ENCODE results near the gene ITPRIPL1. TPM values are rescaled to one million over a fixed set of nuclear protein-coding genes. Genes with fewer than 3 reads are reported as not detected.

The ITPRIPL1 gene
- total and polyA plus RNA-seq, 2 of the 8 experiments (the other 6 are each of a cell fraction or from before 2014, with no cell fraction given): 10.6 to 16.1 TPM

- no peak overlapping the region for H4K5ac ChIP-seq (ENCODE audit: insufficient read length, low read depth, low read length)
- H3K4me3 ChIP-seq (ENCODE audit: extremely low read depth in 1 of 4, insufficient read depth in 2 of 4, low read depth in 3 of 4, low read length in 4 of 4): no peak overlapping the region
- no peak overlapping the region for H3K9ac ChIP-seq (replicated peaks in 1 of 4; ENCODE audit: extremely low read depth in 1 of 4, low read depth in 3 of 4, low read length in 3 of 4)
- no peak overlapping the region for H2BK15ac ChIP-seq (ENCODE audit: low read length)
- TF ChIP-seq FOSL1 (IDR thresholded peaks at IDR 0.05; ENCODE audit: insufficient read depth, low read depth, low read length) (no peak), CHD2 (IDR thresholded peaks at IDR 0.05; ENCODE audit: low read length) (no peak), NRF1 (IDR thresholded peaks at IDR 0.05; ENCODE audit: low read depth, low read length) (no peak)
- H2BK120ac ChIP-seq (replicated peaks; ENCODE audit: low read depth, low read length): no peak overlapping the region
- H2BK12ac ChIP-seq (ENCODE audit: low read depth, low read length): no peak overlapping the region
- H3K79me1 ChIP-seq (ENCODE audit: low read depth, low read length): no peaks in the 10 kb centered on the region
- FAIRE-seq (no peak), DNase-seq (ENCODE audit: low read depth in 1 of 2, low spot score in 2 of 2) (no peak)
- H3K27ac ChIP-seq (ENCODE audit: low read depth, low read length): no peak overlapping the region
- H3K23me2 ChIP-seq (ENCODE audit: low read depth, low read length): no peaks in the 10 kb centered on the region
- H2BK20ac ChIP-seq (ENCODE audit: low read length): no peak overlapping the region
- no peaks in the 10 kb centered on the region for H3K9me3 ChIP-seq (ENCODE audit: insufficient read depth in 2 of 2, low read depth in 1 of 2, low read length in 1 of 2)
- ChIA-PET CTCF (ENCODE audit: partially characterized antibody) (no interaction called here), POLR2A (ENCODE audit: partially characterized antibody) (interaction anchor here (0.9 to 5.5 kb wide), 7 partner anchors 10 to 73 kb away, joined by 3 to 42 read pairs (median 4); partner anchors contain the start of gene SNRNP200)
- H2AFZ ChIP-seq (ENCODE audit: low read length): no peak overlapping the region
- no peak overlapping the region for H3K23ac ChIP-seq (ENCODE audit: insufficient read length)
- 85% methylated on average over 6 of the region's 6 CpGs; no CpG with 5 or more reads in 1 of the 2 experiments for WGBS, 2 experiments (ENCODE audit: extremely low coverage in 1 of 2, insufficient coverage in 1 of 2, insufficient read length in 1 of 2, insufficient replicate concordance in 2 of 2, low coverage in 1 of 2, low lambda C conversion rate in 2 of 2, missing lambda C conversion rate in 1 of 2)
- H3K4me2 ChIP-seq (ENCODE audit: insufficient read depth in 1 of 2, low read depth in 2 of 2, low read length in 2 of 2): no peak overlapping the region
- peaks cover 5 to 20% of the 10 kb centered on the region in 2 experiments for H4K20me1 ChIP-seq (replicated peaks in 1 of 2; ENCODE audit: control insufficient read depth in 1 of 2, insufficient read depth in 2 of 2, low read length in 2 of 2)
- no peaks in the 10 kb centered on the region for H3K4me1 ChIP-seq (replicated peaks in 1 of 4; ENCODE audit: control insufficient read depth in 3 of 4, insufficient read depth in 4 of 4, low read length in 3 of 4)
- H3K14ac ChIP-seq (ENCODE audit: insufficient read length): no peak overlapping the region
- H3K79me2 ChIP-seq (ENCODE audit: control insufficient read depth in 1 of 2, insufficient read depth in 2 of 2, low read length in 2 of 2): no peaks in the 10 kb centered on the region
- H4K91ac ChIP-seq (replicated peaks; ENCODE audit: insufficient read length, low read length): no peak overlapping the region
- no peak overlapping the region for H2AK5ac ChIP-seq (ENCODE audit: low read depth, low read length)
- H3K56ac ChIP-seq (replicated peaks; ENCODE audit: insufficient read length, low read depth, low read length): no peak overlapping the region
- no peak overlapping the region for H3K18ac ChIP-seq (ENCODE audit: extremely low read depth, low read length)
- H3K27me3 ChIP-seq (replicated peaks in 1 of 4; ENCODE audit: control insufficient read depth in 3 of 4, extremely low read depth in 1 of 4, insufficient read depth in 3 of 4, low read length in 3 of 4): no peaks in the 10 kb centered on the region
- H4K8ac ChIP-seq (ENCODE audit: extremely low read depth, insufficient read depth, low read length): no peak overlapping the region
- peaks cover 78 to 99% (median 98%) of the 10 kb centered on the region in 4 experiments for H3K36me3 ChIP-seq (ENCODE audit: control insufficient read depth in 2 of 4, insufficient read depth in 4 of 4, low read length in 3 of 4)
- no peak overlapping the region for H2BK5ac ChIP-seq (ENCODE audit: low read depth, low read length)
- no peak overlapping the region for H3K4ac ChIP-seq (replicated peaks; ENCODE audit: insufficient read length, low read depth, low read length)
Observed at GRCh38 chr2:96287273-96287856, 37.8 kb upstream of the ITPRIPL1 start.

Measured in H1 (cell line).